AG04449 (cell line): ENCODE data around the gene PLN.

Experiments used
- CTCF ChIA-PET: fragments of 350-600 bp; formaldehyde crosslinking; extraction: SDS; loops from one replicate; lab custom pipeline; 2021; ENCODE audit warnings: antibody characterized with exemption; lab: Yijun Ruan, JAX
- POLR2A ChIA-PET: fragments of 400-600, 350-600 bp; formaldehyde crosslinking; extraction: SDS; loops from one replicate; lab custom pipeline; 2020; ENCODE audit warnings: antibody characterized with exemption, inconsistent platforms; lab: Yijun Ruan, JAX
- DNase-seq: peaks from one replicate; pipeline ENCODE4 v3.0.0-alpha.2; 2010; ENCODE audit warnings: low read depth, low spot score
- H3K4me3 ChIP-seq: 2 replicates; pipeline ENCODE4 v1.5.1; 2011; ENCODE audit warnings: low read depth, mild to moderate bottlenecking, control low read depth, low read length
- TF ChIP-seq, protein P1 (sequence below): IDR thresholded peaks from one replicate; pipeline ENCODE4 v1.5.1; 2011; ENCODE audit warnings: mild to moderate bottlenecking, moderate library complexity, low read length, control low read depth, inconsistent platforms; ENCODE audit not compliant: insufficient read depth; ENCODE audit errors: missing control alignments

Gene PLN

DNA sequence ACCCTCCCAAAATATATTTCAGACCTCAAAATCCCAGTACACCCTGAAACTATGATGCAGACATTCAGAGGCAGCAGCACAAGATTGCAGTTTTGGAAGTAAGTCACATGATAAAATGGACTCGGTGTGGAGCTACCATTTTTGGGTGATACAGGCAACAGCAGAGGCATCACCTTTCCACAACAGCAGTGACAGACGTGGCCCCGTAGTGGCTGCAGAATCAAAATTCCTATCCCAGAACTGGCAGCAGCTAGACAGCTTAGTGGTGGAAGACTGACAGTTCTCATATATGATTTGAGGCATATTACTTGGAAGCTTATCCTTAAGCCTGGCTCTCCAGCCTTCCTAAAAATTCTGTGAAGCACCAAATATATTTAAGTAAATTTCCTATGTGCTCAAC is 19.9 kb downstream of the PLN start:
- H3K4me3 ChIP-seq, result no peak overlapping the region
- ChIA-PET POLR2A (no interaction called here), CTCF (interaction anchor here (4.1 kb wide), 1 partner anchor 12 kb away, joined by 23 read pairs; no protein-coding TSS in a partner anchor)
- TF ChIP-seq, protein P1, sequence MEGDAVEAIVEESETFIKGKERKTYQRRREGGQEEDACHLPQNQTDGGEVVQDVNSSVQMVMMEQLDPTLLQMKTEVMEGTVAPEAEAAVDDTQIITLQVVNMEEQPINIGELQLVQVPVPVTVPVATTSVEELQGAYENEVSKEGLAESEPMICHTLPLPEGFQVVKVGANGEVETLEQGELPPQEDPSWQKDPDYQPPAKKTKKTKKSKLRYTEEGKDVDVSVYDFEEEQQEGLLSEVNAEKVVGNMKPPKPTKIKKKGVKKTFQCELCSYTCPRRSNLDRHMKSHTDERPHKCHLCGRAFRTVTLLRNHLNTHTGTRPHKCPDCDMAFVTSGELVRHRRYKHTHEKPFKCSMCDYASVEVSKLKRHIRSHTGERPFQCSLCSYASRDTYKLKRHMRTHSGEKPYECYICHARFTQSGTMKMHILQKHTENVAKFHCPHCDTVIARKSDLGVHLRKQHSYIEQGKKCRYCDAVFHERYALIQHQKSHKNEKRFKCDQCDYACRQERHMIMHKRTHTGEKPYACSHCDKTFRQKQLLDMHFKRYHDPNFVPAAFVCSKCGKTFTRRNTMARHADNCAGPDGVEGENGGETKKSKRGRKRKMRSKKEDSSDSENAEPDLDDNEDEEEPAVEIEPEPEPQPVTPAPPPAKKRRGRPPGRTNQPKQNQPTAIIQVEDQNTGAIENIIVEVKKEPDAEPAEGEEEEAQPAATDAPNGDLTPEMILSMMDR, result no peak
- no peak for DNase-seq

DNA sequence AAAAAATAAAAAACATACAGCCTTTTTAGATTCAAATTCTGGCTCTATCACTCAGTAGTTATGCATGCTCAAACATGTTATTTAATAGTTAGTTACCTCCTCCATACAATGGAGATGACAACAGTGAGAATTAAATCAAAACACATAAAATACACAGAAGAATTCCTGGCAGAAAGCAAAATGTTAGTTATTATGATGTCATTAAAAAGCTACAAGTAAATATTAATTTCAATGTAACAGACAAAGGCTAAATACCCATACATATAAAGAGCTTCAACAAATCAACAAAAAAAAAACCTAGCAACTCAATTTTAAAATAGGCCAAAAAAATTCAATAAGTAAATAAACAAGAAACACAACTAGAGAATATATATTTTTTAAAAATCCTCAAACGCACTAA is 21.4 kb downstream of the PLN start:
- TF ChIP-seq, protein P1, result no peak
- ChIA-PET CTCF (interaction anchor here (2.4 kb wide), 1 partner anchor 286 kb away, joined by 8 read pairs; no protein-coding TSS in a partner anchor), POLR2A (no interaction called here)
- DNase-seq, result no peak
- no peak overlapping the region for H3K4me3 ChIP-seq

DNA sequence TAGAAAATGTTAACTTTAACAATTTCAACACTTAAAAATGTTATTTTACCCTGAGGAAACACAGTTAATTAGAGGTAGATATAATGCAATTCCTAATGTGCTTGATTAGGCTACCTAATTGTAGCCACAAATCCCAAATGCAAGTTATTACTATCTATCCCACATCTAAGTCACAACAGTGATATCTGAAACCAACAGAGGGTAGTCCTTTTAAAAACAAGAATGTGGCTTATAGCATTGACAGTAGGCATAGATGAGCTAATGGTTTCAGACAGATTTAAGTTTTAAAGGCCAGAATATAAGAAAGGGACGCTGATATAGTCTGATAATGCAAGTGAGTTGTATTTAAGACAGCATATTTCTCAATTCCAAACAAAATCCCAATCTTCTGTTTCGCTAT is 23.0 kb downstream of the PLN start:
- ChIA-PET CTCF (interaction anchor here (1.8 to 2.4 kb wide), 2 partner anchors 9 to 287 kb away, joined by 8 to 13 read pairs; no protein-coding TSS in a partner anchor), POLR2A (no interaction called here)
- H3K4me3 ChIP-seq, result no peak overlapping the region
- TF ChIP-seq, protein P1, result no peak
- DNase-seq, result no peak

DNA sequence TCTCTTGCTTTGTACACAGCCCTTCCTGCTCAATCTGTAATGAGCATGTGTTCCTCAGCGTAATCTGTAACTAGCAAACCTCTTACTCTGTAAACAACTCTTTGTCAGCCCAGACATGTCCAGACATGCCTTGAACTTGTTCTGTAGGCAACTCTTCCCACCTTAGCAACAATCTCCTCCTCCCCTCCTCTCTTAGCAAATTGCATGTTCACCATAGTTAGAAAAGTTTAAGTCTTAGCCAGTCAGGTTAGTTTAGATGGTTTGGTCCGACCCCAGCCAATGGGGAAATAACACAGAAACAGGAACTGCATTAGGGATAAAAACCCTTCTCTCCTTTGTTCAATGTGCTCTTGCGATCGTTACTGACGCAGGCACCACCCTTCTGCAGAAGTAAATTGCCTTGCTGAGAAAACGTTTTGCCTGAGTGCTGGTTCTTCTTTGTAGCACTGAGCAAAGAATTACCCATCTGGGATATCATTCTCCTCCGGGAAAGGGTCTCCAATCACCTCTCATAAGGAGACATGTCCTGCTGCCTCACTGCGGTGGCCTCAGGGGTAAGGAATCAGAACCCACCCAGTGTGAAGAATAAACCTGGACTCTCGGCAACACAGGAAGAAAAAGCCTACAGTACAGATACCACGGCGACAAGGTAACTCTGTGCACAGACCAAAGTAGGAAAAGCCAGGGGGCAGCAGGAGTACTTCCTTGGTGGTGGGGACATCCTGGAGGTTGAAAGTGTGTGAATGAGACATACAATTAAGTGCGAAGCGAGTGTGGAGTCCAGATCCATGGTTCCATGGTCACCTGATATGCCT is 26.2 kb downstream of the PLN start:
- POLR2A ChIA-PET, result no interaction called here
- no peak for DNase-seq
- CTCF ChIA-PET, result no interaction called here
- no peak overlapping the region for H3K4me3 ChIP-seq
- TF ChIP-seq, protein P1, result no peak

DNA sequence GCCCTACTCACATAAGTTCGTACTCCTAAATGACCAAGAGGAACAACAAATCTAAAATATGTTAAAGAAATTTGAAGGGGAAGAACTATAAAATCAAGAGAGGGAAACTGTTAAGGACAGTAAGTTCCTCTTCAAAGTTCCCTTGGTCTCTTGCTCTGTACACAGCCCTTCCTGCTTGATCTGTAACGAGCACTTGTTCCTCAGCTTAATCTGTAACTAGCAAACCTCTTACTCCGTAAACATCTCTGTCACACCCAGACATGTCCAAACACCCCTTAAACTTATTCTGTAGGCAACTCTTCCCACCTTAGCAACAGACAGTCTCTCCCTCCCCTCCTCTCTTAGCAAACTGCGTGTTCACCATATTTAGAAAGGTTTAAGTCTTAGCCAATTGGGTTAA is 29.9 kb downstream of the PLN start:
- DNase-seq, result no peak
- POLR2A ChIA-PET, result no interaction called here
- H3K4me3 ChIP-seq, result no peak overlapping the region
- CTCF ChIA-PET, result interaction anchor here (1.0 to 4.0 kb wide), 4 partner anchors 8 to 292 kb away, joined by 3 to 94 read pairs (median 13); no protein-coding TSS in a partner anchor
- TF ChIP-seq, protein P1, result no peak

DNA sequence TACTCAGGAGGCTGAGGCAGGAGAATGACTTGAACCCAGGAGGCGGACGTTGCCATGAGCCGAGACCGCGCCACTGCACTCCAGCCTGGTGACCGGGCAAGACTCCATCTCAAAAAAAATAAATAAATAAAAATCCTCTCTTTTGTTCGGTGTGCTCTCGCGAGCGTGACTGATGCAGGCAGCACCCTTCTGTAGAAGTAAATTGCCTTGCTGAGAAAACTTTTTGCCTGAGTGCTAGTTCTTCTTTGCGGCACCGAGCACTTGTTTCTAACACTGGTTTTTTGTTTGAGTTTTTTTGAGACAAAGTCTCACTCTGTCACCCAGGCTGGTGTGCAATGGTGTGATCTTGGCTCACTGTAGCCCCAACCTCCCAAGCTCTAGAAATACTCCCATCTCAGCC is 30.5 kb downstream of the PLN start:
- no peak overlapping the region for H3K4me3 ChIP-seq
- DNase-seq, result no peak
- CTCF ChIA-PET, result interaction anchor here (1.1 to 4.0 kb wide), 3 partner anchors 12 to 293 kb away, joined by 3 to 94 read pairs (median 23); no protein-coding TSS in a partner anchor
- POLR2A ChIA-PET, result no interaction called here
- TF ChIP-seq, protein P1, result no peak
